Bronchial epithelial cell (primary cell): ENCODE results near the gene CDC42. TPM values are rescaled to one million over a fixed set of nuclear protein-coding genes. Genes with fewer than 3 reads are reported as not detected.

Experiments
- DNase-seq: peaks from one replicate; pipeline ENCODE4 v3.0.0-alpha.2; 2010; ENCODE audit warnings: low read depth
- FAIRE-seq: peaks from 2 replicates; lab custom pipeline; 2011; peaks lifted over from hg19 to GRCh38; lab: Jason Lieb, UNC
- H3K27me3 ChIP-seq: 2 replicates; pipeline ENCODE4 v1.5.1; 2011; ENCODE audit warnings: low read length; ENCODE audit not compliant: control insufficient read depth, insufficient read depth
- H3K36me3 ChIP-seq: 2 replicates; pipeline ENCODE4 v1.5.1; 2011; ENCODE audit warnings: low read length; ENCODE audit not compliant: control insufficient read depth, insufficient read depth
- H3K4me3 ChIP-seq: 2 replicates; pipeline ENCODE4 v1.5.1; 2011; ENCODE audit warnings: mild to moderate bottlenecking, low read depth, low read length, control low read depth
- total RNA-seq: library from RNA; depleted of rRNA; stranded (reverse); fragments of >200 nt; gene quantifications from 2 replicates; pipeline ENCODE4 v1.2.1, GENCODE V29; 2014
- TF ChIP-seq, protein P1 (sequence below): IDR thresholded peaks from 2 replicates; pipeline ENCODE4 v1.5.1; 2011; ENCODE audit warnings: mild to moderate bottlenecking, moderate library complexity, low read length, control low read depth, inconsistent platforms; ENCODE audit not compliant: insufficient read depth, severe bottlenecking

Gene CDC42
- total RNA-seq, 1 donor from 2014 or later, result 408 TPM

GRCh38 chr1:22129501-22130117 is 77.1 kb downstream of the CDC42 start:
- DNase-seq (no peak), FAIRE-seq (no peak)
- no peak overlapping the region for H3K4me3 ChIP-seq
- TF ChIP-seq, protein P1, sequence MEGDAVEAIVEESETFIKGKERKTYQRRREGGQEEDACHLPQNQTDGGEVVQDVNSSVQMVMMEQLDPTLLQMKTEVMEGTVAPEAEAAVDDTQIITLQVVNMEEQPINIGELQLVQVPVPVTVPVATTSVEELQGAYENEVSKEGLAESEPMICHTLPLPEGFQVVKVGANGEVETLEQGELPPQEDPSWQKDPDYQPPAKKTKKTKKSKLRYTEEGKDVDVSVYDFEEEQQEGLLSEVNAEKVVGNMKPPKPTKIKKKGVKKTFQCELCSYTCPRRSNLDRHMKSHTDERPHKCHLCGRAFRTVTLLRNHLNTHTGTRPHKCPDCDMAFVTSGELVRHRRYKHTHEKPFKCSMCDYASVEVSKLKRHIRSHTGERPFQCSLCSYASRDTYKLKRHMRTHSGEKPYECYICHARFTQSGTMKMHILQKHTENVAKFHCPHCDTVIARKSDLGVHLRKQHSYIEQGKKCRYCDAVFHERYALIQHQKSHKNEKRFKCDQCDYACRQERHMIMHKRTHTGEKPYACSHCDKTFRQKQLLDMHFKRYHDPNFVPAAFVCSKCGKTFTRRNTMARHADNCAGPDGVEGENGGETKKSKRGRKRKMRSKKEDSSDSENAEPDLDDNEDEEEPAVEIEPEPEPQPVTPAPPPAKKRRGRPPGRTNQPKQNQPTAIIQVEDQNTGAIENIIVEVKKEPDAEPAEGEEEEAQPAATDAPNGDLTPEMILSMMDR, result no peak
- no peaks in the 10 kb centered on the region for H3K27me3 ChIP-seq
- peaks cover 7% of the 10 kb centered on the region for H3K36me3 ChIP-seq

DNA sequence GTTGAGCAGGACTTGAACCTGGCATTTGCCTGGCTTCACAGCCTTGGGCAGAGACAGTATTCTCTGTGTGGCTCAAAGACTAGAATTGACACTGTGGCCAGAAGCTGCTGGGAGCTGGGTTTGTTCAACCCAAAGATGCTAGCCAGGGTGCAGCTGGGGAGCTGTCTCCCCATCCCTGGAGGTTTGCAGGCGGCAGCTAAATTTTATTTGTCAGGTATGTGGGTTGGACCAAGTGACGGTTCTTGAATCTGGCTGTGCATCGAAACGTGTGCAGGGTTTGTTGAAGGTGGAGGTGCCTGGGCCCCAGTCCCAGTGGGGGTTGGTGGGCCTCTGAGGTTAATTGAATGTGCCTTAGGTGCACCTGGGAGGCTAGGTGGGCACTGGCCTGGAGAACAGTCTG is 78.6 kb downstream of the CDC42 start:
- DNase-seq, result no peak
- TF ChIP-seq, protein P1, result no peak
- H3K36me3 ChIP-seq, result peaks cover 7% of the 10 kb centered on the region
- no peak for FAIRE-seq
- no peaks in the 10 kb centered on the region for H3K27me3 ChIP-seq
- no peak overlapping the region for H3K4me3 ChIP-seq

DNA sequence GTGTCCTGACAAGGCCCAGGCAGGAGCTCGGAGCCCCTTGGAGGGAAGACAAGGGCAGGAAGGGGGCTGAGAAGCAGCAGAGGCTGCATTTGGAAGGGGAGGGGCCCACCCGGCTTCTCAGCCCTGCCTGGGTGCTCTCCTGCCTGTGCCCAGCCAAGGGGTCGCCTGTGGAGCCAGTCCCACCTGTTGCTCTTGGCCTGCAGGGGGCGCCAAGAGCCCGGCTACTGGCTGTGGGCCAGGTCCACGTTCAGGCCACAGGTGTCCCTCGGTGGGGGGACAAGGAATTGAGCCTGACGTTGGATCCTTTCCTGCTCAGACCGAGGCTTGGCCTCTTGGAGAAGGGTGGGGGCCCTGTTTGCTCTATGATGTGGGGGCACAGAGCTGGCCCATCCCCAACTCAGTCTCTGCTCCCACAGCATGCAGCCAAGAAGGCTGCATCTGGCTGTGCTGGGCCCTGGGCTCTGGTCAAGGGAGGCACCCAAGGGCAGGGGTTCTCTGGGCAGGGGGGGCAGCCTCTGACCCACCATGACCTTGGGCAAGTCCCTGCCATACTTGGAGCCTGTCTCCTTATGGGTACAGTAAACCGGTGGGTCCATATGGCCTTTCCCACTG is 79.5 kb downstream of the CDC42 start:
- H3K4me3 ChIP-seq, result no peak overlapping the region
- H3K27me3 ChIP-seq, result no peaks in the 10 kb centered on the region
- FAIRE-seq (no peak), DNase-seq (no peak)
- peaks cover 4% of the 10 kb centered on the region for H3K36me3 ChIP-seq
- TF ChIP-seq, protein P1, result peak; percentile 96

DNA sequence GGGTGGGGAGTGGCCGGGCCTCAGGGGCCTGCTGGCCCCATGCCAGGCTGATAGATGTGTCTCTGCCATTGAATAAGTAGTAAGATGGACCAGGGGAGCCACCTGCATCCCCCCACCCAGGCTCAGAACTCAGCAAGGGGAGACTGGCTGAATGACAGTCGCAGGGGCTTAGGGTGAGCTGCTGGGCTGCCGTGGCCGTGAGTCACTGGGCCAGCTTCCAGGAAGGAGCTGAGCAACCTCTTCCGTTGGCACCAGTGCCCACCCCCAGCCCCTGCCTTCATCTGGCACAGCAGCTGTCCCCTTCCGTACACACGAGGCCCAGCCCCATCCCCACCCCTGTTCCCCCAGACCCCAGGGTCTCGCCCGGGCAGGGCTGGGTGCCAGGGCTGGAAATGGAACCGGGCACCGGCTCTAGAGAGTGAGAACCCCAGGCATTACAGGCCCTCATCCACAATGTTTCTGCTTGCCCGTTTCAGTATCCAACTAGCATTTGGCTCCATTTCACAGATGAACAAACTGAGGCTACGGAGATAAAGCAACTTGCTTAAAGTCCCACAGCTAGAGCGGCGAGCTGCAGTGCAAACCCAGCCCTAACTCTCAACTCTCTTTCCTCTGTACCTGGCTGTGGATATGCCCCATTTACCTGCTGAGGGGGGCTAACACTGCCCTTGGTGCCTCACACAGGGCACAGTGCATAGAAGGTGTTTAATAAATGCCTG is 80.2 kb downstream of the CDC42 start:
- TF ChIP-seq, protein P1, result no peak
- peaks cover 2% of the 10 kb centered on the region for H3K36me3 ChIP-seq
- no peaks in the 10 kb centered on the region for H3K27me3 ChIP-seq
- FAIRE-seq (no peak), DNase-seq (peak; percentile 69)
- no peak overlapping the region for H3K4me3 ChIP-seq

DNA sequence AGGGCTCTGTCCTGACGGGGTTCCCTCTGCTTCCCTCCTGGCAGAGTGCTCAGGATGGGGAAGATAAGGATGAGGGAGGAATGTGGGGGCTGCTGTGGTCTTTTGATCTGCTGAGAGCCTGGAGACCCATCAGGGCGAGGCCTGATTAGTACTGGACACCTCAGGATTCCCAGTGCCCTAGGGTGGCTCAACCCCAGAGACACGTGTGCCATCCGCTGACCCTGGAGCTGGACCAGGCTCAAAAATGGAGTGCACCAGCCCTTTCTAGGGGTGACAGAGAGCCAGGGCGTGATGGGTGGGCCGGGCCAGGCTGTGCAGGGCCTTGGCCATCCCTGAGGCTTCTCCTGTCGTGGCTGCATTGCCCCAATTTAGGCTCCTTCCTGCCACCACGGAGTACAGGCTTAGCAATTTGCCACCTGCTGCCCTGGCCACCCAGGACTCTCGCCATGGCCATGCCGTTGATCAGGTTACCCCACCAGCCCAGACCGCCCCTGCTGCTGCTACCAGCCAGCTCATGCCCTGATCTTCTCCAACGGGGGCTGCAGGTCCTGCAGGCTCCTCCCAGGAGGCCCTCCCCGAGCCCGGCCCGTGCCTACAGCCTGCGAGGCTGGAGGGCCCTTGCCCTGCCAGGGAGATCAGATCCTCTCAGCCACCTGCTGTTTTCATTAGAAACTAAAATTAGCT is 80.9 kb downstream of the CDC42 start:
- TF ChIP-seq, protein P1, result no peak
- H3K4me3 ChIP-seq, result no peak overlapping the region
- FAIRE-seq, result no peak
- DNase-seq, result no peak
- no peaks in the 10 kb centered on the region for H3K27me3 ChIP-seq
- H3K36me3 ChIP-seq, result peaks cover 2% of the 10 kb centered on the region
